Vagina (tissue), 2 donors: ENCODE data around the gene APCDD1L. TPM values are rescaled to one million over a fixed set of nuclear protein-coding genes. Genes with fewer than 3 reads are reported as not detected.

ENCODE experiments used
- DNase-seq, 2 donors: peaks; one replicate each; pipeline ENCODE4 v3.0.0-alpha.2; 2017; ENCODE audit errors: extremely low spot score in 2 of 2
- H3K27ac ChIP-seq: fragments of 200-600 bp; sonication (generic); one replicate; pipeline ENCODE4 v1.5.1; 2019
- H3K27me3 ChIP-seq: fragments of 200-600 bp; sonication (generic); one replicate; pipeline ENCODE4 v1.5.1; 2019
- H3K36me3 ChIP-seq, 2 donors: fragments of 200-600 bp; sonication (generic); one replicate each; pipeline ENCODE4 v1.5.1; 2017 to 2019
- H3K4me1 ChIP-seq: fragments of 200-600 bp; sonication (generic); one replicate; pipeline ENCODE4 v1.5.1; 2019
- H3K4me3 ChIP-seq, 2 donors: fragments of 200-600 bp; sonication (generic); 1 replicate in 1 of 2; 2 replicates in 1 of 2; pipeline ENCODE4 v1.5.1; 2016 to 2019
- H3K9me3 ChIP-seq: fragments of 200-600 bp; sonication (generic); one replicate; pipeline ENCODE4 v1.5.1; 2019
- CTCF ChIP-seq, 3 experiments: fragments of 450-650 bp in 2 of 3; fragments of 200-600 bp in 1 of 3; sonication (generic) in 1 of 3; IDR thresholded peaks; one replicate each; pipeline ENCODE4 v1.5.1; 2017 to 2019; ENCODE audit warnings: antibody characterized with exemption in 3 of 3, mild to moderate bottlenecking in 2 of 3, moderate library complexity in 2 of 3
- POLR2A ChIP-seq, 2 donors: fragments of 450-650 bp; IDR thresholded peaks; one replicate each; pipeline ENCODE4 v1.6.1; 2017; ENCODE audit warnings: antibody characterized with exemption in 2 of 2, mild to moderate bottlenecking in 2 of 2, moderate library complexity in 2 of 2
- POLR2AphosphoS5 ChIP-seq, 2 donors: sonication (generic); formaldehyde crosslinking; IDR thresholded peaks; one replicate each; pipeline ENCODE4 v1.9.0; 2017; ENCODE audit warnings: antibody characterized with exemption in 2 of 2, mild to moderate bottlenecking in 2 of 2, low read depth in 1 of 2; ENCODE audit not compliant: insufficient read depth in 1 of 2
- intact Hi-C: fragments of 100-400 bp; cut with DNase I; formaldehyde crosslinking; loops from one replicate; pipeline ENCODE4 v1.15.1; 2023
- total RNA-seq: library from RNA; depleted of rRNA; stranded (reverse); fragments of >200 nt; gene quantifications from one replicate; pipeline ENCODE4 v1.2.3, GENCODE V29; 2016

The APCDD1L gene
- total RNA-seq, 1 donor from 2014 or later: 0.98 TPM

GRCh38 chr20:58538752-58539151, 23.6 kb upstream of the APCDD1L start:
- peak in 1 of 2 donors; percentile 52 for DNase-seq
- no peaks in the 10 kb centered on the region for H3K4me1 ChIP-seq

GRCh38 chr20:58537831-58538230, 22.6 kb upstream of the APCDD1L start:
- Histone ChIP-seq H3K27ac (no peak overlapping the region), H3K9me3 (no peaks in the 10 kb centered on the region), H3K4me1 (no peaks in the 10 kb centered on the region), H3K4me3 (no peak overlapping the region), H3K36me3 (no peaks in the 10 kb centered on the region), H3K27me3 (no peaks in the 10 kb centered on the region)
- TF ChIP-seq POLR2A (IDR thresholded peaks at IDR 0.05) (no peak), CTCF (IDR thresholded peaks at IDR 0.05) (no peak), POLR2AphosphoS5 (IDR thresholded peaks at IDR 0.05; ENCODE audit: insufficient read depth in 1 of 2, low read depth in 1 of 2) (no peak)
- intact Hi-C loops: no loop called here
- DNase-seq: no peak

More at GRCh38 chr20:58538752-58539151, 23.6 kb upstream of the APCDD1L start:
- Histone ChIP-seq H3K9me3 (no peaks in the 10 kb centered on the region), H3K27ac (no peak overlapping the region), H3K27me3 (no peaks in the 10 kb centered on the region), H3K36me3 (no peaks in the 10 kb centered on the region), H3K4me3 (no peak overlapping the region)
- intact Hi-C loops: no loop called here
- TF ChIP-seq POLR2AphosphoS5 (IDR thresholded peaks at IDR 0.05; ENCODE audit: insufficient read depth in 1 of 2, low read depth in 1 of 2): no peak

- Histone ChIP-seq H3K4me1 (no peaks in the 10 kb centered on the region), H3K27me3 (no peaks in the 10 kb centered on the region), H3K9me3 (peaks cover 13% of the 10 kb centered on the region), H3K4me3 (no peak overlapping the region), H3K27ac (no peak overlapping the region), H3K36me3 (no peaks in the 10 kb centered on the region)
- intact Hi-C loops: no loop called here
- peak in 1 of 2 donors; percentile 52 for DNase-seq
- TF ChIP-seq POLR2AphosphoS5 (IDR thresholded peaks at IDR 0.05; ENCODE audit: insufficient read depth in 1 of 2, low read depth in 1 of 2) (no peak), CTCF (IDR thresholded peaks at IDR 0.05) (no peak)
Measured at GRCh38 chr20:58536289-58536688, 21.1 kb upstream of the APCDD1L start.

GRCh38 chr20:58531657-58532056, 16.5 kb upstream of the APCDD1L start:
- H3K4me3 ChIP-seq: no peak overlapping the region
- H3K36me3 ChIP-seq: no peaks in the 10 kb centered on the region
- intact Hi-C loops: no loop called here
- no peaks in the 10 kb centered on the region for H3K27me3 ChIP-seq
- no peak overlapping the region for H3K27ac ChIP-seq
- no peak for TF ChIP-seq POLR2AphosphoS5 (IDR thresholded peaks at IDR 0.05; ENCODE audit: insufficient read depth in 1 of 2, low read depth in 1 of 2)
- TF ChIP-seq POLR2A (IDR thresholded peaks at IDR 0.05): no peak
- TF ChIP-seq CTCF (IDR thresholded peaks at IDR 0.05): no peak
- H3K4me1 ChIP-seq: no peaks in the 10 kb centered on the region
- DNase-seq: no peak
- H3K9me3 ChIP-seq: peaks cover 22% of the 10 kb centered on the region

GRCh38 chr20:58531063-58531462, 15.9 kb upstream of the APCDD1L start:
- Histone ChIP-seq H3K4me3 (no peak overlapping the region), H3K4me1 (no peaks in the 10 kb centered on the region), H3K36me3 (no peaks in the 10 kb centered on the region), H3K27ac (no peak overlapping the region), H3K27me3 (no peaks in the 10 kb centered on the region), H3K9me3 (peaks cover 23% of the 10 kb centered on the region)
- DNase-seq: no peak
- intact Hi-C loops: no loop called here
- TF ChIP-seq POLR2A (IDR thresholded peaks at IDR 0.05): no peak
- no peak for TF ChIP-seq CTCF (IDR thresholded peaks at IDR 0.05)
- TF ChIP-seq POLR2AphosphoS5 (IDR thresholded peaks at IDR 0.05; ENCODE audit: insufficient read depth in 1 of 2, low read depth in 1 of 2): no peak
